Liver (tissue), 9 donors: ENCODE measurements around the gene DDA1. TPM values are rescaled to one million over a fixed set of nuclear protein-coding genes. Genes with fewer than 3 reads are reported as not detected.

Experiments used
- DNase-seq: peaks from one replicate; pipeline ENCODE4 v3.0.0-alpha.2; 2017; ENCODE audit warnings: low spot score
- H3K27ac ChIP-seq, 2 donors: one replicate each; pipeline ENCODE4 v1.7.0; 2013; ENCODE audit warnings: inconsistent platforms in 2 of 2, low read length in 2 of 2, control low read depth in 1 of 2, low read depth in 1 of 2, mild to moderate bottlenecking in 1 of 2
- H3K27me3 ChIP-seq, 4 donors: one replicate each; pipeline versions ENCODE4 v1.6.1 to v1.7.0; 2013; ENCODE audit warnings: low read length in 3 of 4, inconsistent platforms in 1 of 4, mild to moderate bottlenecking in 1 of 4, moderate library complexity in 1 of 4; ENCODE audit not compliant: control insufficient read depth in 4 of 4, insufficient read depth in 4 of 4
- H3K36me3 ChIP-seq, 4 donors: one replicate each; pipeline versions ENCODE4 v1.6.1 to v1.7.0; 2013; ENCODE audit warnings: low read length in 3 of 4, mild to moderate bottlenecking in 3 of 4, low read depth in 1 of 4, moderate library complexity in 1 of 4; ENCODE audit not compliant: control insufficient read depth in 4 of 4, insufficient read depth in 3 of 4
- H3K4me1 ChIP-seq, 4 donors: one replicate each; pipeline versions ENCODE4 v1.6.1 to v1.7.0; 2013; ENCODE audit warnings: low read length in 3 of 4, mild to moderate bottlenecking in 3 of 4, moderate library complexity in 1 of 4; ENCODE audit not compliant: control insufficient read depth in 4 of 4, insufficient read depth in 4 of 4
- H3K4me3 ChIP-seq, 3 donors: one replicate each; pipeline versions ENCODE4 v1.6.1 to v1.7.0; 2013; ENCODE audit warnings: low read length in 3 of 3, control low read depth in 1 of 3, low read depth in 1 of 3, mild to moderate bottlenecking in 1 of 3
- H3K9ac ChIP-seq, 2 donors: one replicate each; pipeline ENCODE4 v1.7.0; 2013; ENCODE audit warnings: low read length in 2 of 2, mild to moderate bottlenecking in 2 of 2, moderate library complexity in 2 of 2, control low read depth in 1 of 2, low read depth in 1 of 2
- H3K9me3 ChIP-seq, 4 donors: one replicate each; pipeline versions ENCODE4 v1.6.1 to v1.7.0; 2013; ENCODE audit warnings: low read length in 3 of 4; ENCODE audit not compliant: control insufficient read depth in 4 of 4
- CTCF ChIP-seq: fragments of 150-350 bp; IDR thresholded peaks from 2 replicates; pipeline ENCODE4 v1.5.1; 2017; ENCODE audit warnings: improper control_type of control experiment, low read depth, low read length; ENCODE audit not compliant: missing input control
- FOXA1 ChIP-seq: IDR thresholded peaks from 2 replicates; pipeline ENCODE4 v1.6.1; 2016; ENCODE audit warnings: antibody characterized with exemption
- GABPA ChIP-seq, 2 donors: IDR thresholded peaks in 1 of 2; conservative IDR thresholded peaks in 1 of 2; 2 replicates each; pipeline ENCODE4 v1.6.1; 2016; ENCODE audit warnings: antibody characterized with exemption in 2 of 2, mild to moderate bottlenecking in 1 of 2, moderate library complexity in 1 of 2
- HNF4A ChIP-seq, 2 donors: conservative IDR thresholded peaks; 2 replicates each; pipeline ENCODE4 v1.6.1; 2016; ENCODE audit warnings: antibody characterized with exemption in 2 of 2, mild to moderate bottlenecking in 2 of 2
- JUND ChIP-seq, 2 donors: IDR thresholded peaks; 2 replicates each; pipeline ENCODE4 v1.6.1; 2016; ENCODE audit warnings: antibody characterized with exemption in 2 of 2
- MAX ChIP-seq: IDR thresholded peaks from 2 replicates; pipeline ENCODE4 v1.6.1; 2016; ENCODE audit warnings: antibody characterized with exemption
- NR2F2 ChIP-seq: IDR thresholded peaks from 2 replicates; pipeline ENCODE4 v1.6.1; 2016; ENCODE audit warnings: antibody characterized with exemption
- RAD21 ChIP-seq, 2 donors: IDR thresholded peaks; 2 replicates each; pipeline ENCODE4 v1.6.1; 2016; ENCODE audit warnings: antibody characterized with exemption in 2 of 2, mild to moderate bottlenecking in 2 of 2
- REST ChIP-seq: IDR thresholded peaks from 2 replicates; pipeline ENCODE4 v1.6.1; 2016; ENCODE audit warnings: antibody characterized with exemption, mild to moderate bottlenecking
- RXRA ChIP-seq, 2 donors: IDR thresholded peaks; 2 replicates each; pipeline ENCODE4 v1.6.1; 2017 to 2018; ENCODE audit warnings: antibody characterized with exemption in 2 of 2, mild to moderate bottlenecking in 1 of 2
- TAF1 ChIP-seq: conservative IDR thresholded peaks from 2 replicates; pipeline ENCODE4 v1.6.1; 2016; ENCODE audit warnings: antibody characterized with exemption, mild to moderate bottlenecking
- WGBS: extraction: QIAGEN DNeasy Blood & Tissue Kit; methylation state at CpG from one replicate; pipeline ENCODE4 v1.1.7; 2013; 5-methylcytosine and 5-hydroxymethylcytosine counted together
- polyA plus RNA-seq, 2 donors: library from polyadenylated mRNA; stranded (reverse) in 1 of 2; unstranded in 1 of 2; fragments of 200-250 nt in 1 of 2; fragments of >200 nt in 1 of 2; fragmentation: Nextera tagmentation in 1 of 2; extraction: Ambion mirVana in 1 of 2; gene quantifications; one replicate each; pipeline versions ENCODE4 v1.2.1 to v1.2.3, GENCODE V29; 2013 to 2015
- total RNA-seq, 2 donors: library from RNA; depleted of rRNA; stranded (reverse); fragments of >200 nt; gene quantifications; one replicate each; pipeline ENCODE4 v1.2.3, GENCODE V29; 2014
- donor health status: healthy.
- donor health status: healthy.
- donor health status: healthy.
- donor health status: healthy.
- donor health status: healthy.

DDA1 gene
- total and polyA plus RNA-seq, 4 donors, result 7.9 to 37.9 (median 20.8) TPM

GRCh38 chr19:17312189-17313113, 3.1 kb downstream of the DDA1 start:
- WGBS, result 85% methylated on average over 20 of the region's 20 CpGs
- Histone ChIP-seq H3K9me3 (no peaks in the 10 kb centered on the region), H3K4me1 (peaks cover 0 to 30% (median 18%) of the 10 kb centered on the region in 4 donors), H3K27ac (no peak overlapping the region), H3K27me3 (no peaks in the 10 kb centered on the region), H3K9ac (no peak overlapping the region), H3K4me3 (no peak overlapping the region), H3K36me3 (peaks cover 12 to 20% (median 17%) of the 10 kb centered on the region in 4 donors)
- TF ChIP-seq CTCF (no peak), FOXA1 (no peak), TAF1 (no peak), GABPA (IDR thresholded peaks at IDR 0.05 in 1 of 2, conservative IDR thresholded peaks at IDR 0.05 in 1 of 2) (no peak), RAD21 (IDR thresholded peaks at IDR 0.05) (no peak), REST (no peak), RXRA (IDR thresholded peaks at IDR 0.05) (no peak), JUND (IDR thresholded peaks at IDR 0.05) (no peak)
- DNase-seq, result no peak

- Histone ChIP-seq H3K9me3 (no peaks in the 10 kb centered on the region), H3K27ac (no peak overlapping the region), H3K4me3 (no peak overlapping the region), H3K36me3 (peaks cover 12 to 23% (median 20%) of the 10 kb centered on the region in 4 donors), H3K27me3 (no peaks in the 10 kb centered on the region), H3K4me1 (peaks cover 0 to 24% (median 15%) of the 10 kb centered on the region in 4 donors), H3K9ac (no peak overlapping the region)
- no peak for TF ChIP-seq MAX
- no peak for TF ChIP-seq RAD21 (IDR thresholded peaks at IDR 0.05)
- TF ChIP-seq HNF4A (conservative IDR thresholded peaks at IDR 0.05), result no peak
- TF ChIP-seq RXRA (IDR thresholded peaks at IDR 0.05), result no peak
- no peak for TF ChIP-seq JUND (IDR thresholded peaks at IDR 0.05)
- TF ChIP-seq NR2F2, result no peak
- 92% methylated on average over 19 of the region's 19 CpGs for WGBS
- no peak for DNase-seq
Measured at GRCh38 chr19:17314007-17314593, 4.7 kb downstream of the DDA1 start.
